H9 (cell line): ENCODE results near the gene CASK. TPM values are rescaled to one million over a fixed set of nuclear protein-coding genes. Genes with fewer than 3 reads are reported as not detected.

ENCODE experiments used
- DNase-seq: peaks from one replicate; pipeline ENCODE4 v3.0.0-alpha.2; 2017
- H2AFZ ChIP-seq: one replicate; pipeline ENCODE4 v1.6.1; 2013; ENCODE audit warnings: mild to moderate bottlenecking, low read length, control low read depth, moderate library complexity
- H2AK5ac ChIP-seq: 2 replicates; pipeline ENCODE4 v1.6.1; 2013; ENCODE audit warnings: low read length, control low read depth, mixed read lengths; ENCODE audit not compliant: insufficient read length
- H2BK120ac ChIP-seq: one replicate; pipeline ENCODE4 v1.6.1; 2013; ENCODE audit warnings: low read depth, mild to moderate bottlenecking, low read length, control low read depth, inconsistent platforms; ENCODE audit not compliant: poor library complexity, severe bottlenecking
- H2BK12ac ChIP-seq: 2 replicates; pipeline ENCODE4 v1.6.1; 2013; ENCODE audit warnings: low read length, control low read depth, mixed read lengths, low read depth; ENCODE audit not compliant: insufficient read length
- H2BK15ac ChIP-seq: 2 replicates; pipeline ENCODE4 v1.6.1; 2013; ENCODE audit warnings: low read depth, low read length, control low read depth
- H2BK20ac ChIP-seq: one replicate; pipeline ENCODE4 v1.6.1; 2013; ENCODE audit warnings: low read depth, mild to moderate bottlenecking, low read length, control low read depth, inconsistent platforms; ENCODE audit not compliant: poor library complexity, severe bottlenecking
- H2BK5ac ChIP-seq: 2 replicates; pipeline ENCODE4 v1.6.1; 2013; ENCODE audit warnings: low read length, control low read depth, mixed read lengths; ENCODE audit not compliant: insufficient read length
- H3K14ac ChIP-seq: 2 replicates; pipeline ENCODE4 v1.6.1; 2013; ENCODE audit warnings: low read length, control low read depth; ENCODE audit not compliant: insufficient read depth
- H3K18ac ChIP-seq: 2 replicates; pipeline ENCODE4 v1.6.1; 2013; ENCODE audit warnings: low read depth, mild to moderate bottlenecking, mixed read lengths, low read length, control low read depth; ENCODE audit not compliant: insufficient read length
- H3K23ac ChIP-seq: 2 replicates; pipeline ENCODE4 v1.6.1; 2013; ENCODE audit warnings: low read length, control low read depth, mixed read lengths, low read depth; ENCODE audit not compliant: insufficient read length
- H3K23me2 ChIP-seq: 2 replicates; pipeline ENCODE4 v1.6.1; 2013; ENCODE audit warnings: low read depth, mild to moderate bottlenecking, mixed read lengths, low read length, control low read depth; ENCODE audit not compliant: insufficient read length, poor library complexity, severe bottlenecking
- H3K27ac ChIP-seq: 2 replicates; pipeline ENCODE4 v1.5.1; 2013; ENCODE audit warnings: low read length, control low read depth, mixed read lengths, low read depth; ENCODE audit not compliant: insufficient read length
- H3K27me3 ChIP-seq: 2 replicates; pipeline ENCODE4 v1.6.1; 2013; ENCODE audit warnings: low read length, control low read depth, inconsistent platforms; ENCODE audit not compliant: insufficient read depth
- H3K4ac ChIP-seq: 2 replicates; pipeline ENCODE4 v1.6.1; 2013; ENCODE audit warnings: low read depth, mild to moderate bottlenecking, control low read depth, inconsistent platforms, low read length, moderate library complexity
- H3K4me1 ChIP-seq: 2 replicates; pipeline ENCODE4 v1.6.1; 2013; ENCODE audit warnings: low read length, control low read depth, inconsistent platforms; ENCODE audit not compliant: insufficient read depth
- H3K4me2 ChIP-seq: 2 replicates; pipeline ENCODE4 v1.6.1; 2013; ENCODE audit warnings: low read length, control low read depth, mixed read lengths; ENCODE audit not compliant: insufficient read length, insufficient read depth
- H3K56ac ChIP-seq: 2 replicates; pipeline ENCODE4 v1.6.1; 2013; ENCODE audit warnings: low read depth, mild to moderate bottlenecking, mixed read lengths, low read length, control low read depth; ENCODE audit not compliant: insufficient read length
- H3K79me1 ChIP-seq: 2 replicates; pipeline ENCODE4 v1.6.1; 2013; ENCODE audit warnings: low read depth, mild to moderate bottlenecking, moderate library complexity, low read length, control low read depth, inconsistent platforms; ENCODE audit not compliant: insufficient read depth, poor library complexity, severe bottlenecking
- H3K79me2 ChIP-seq: 2 replicates; pipeline ENCODE4 v1.6.1; 2013; ENCODE audit warnings: low read length, control low read depth, inconsistent platforms; ENCODE audit not compliant: insufficient read depth
- H3K9ac ChIP-seq: 2 replicates; pipeline ENCODE4 v1.6.1; 2013; ENCODE audit warnings: low read length, control low read depth, mixed read lengths; ENCODE audit not compliant: insufficient read length; ENCODE audit errors: extremely low read depth
- H3K9me3 ChIP-seq: one replicate; pipeline ENCODE4 v1.6.1; 2013; ENCODE audit warnings: low read depth, low read length, inconsistent platforms; ENCODE audit not compliant: control insufficient read depth
- H3T11ph ChIP-seq: one replicate; pipeline ENCODE4 v1.6.1; 2013; ENCODE audit warnings: mild to moderate bottlenecking, low read length, control low read depth, inconsistent platforms
- H4K20me1 ChIP-seq: one replicate; pipeline ENCODE4 v1.6.1; 2013; ENCODE audit not compliant: control insufficient read depth, insufficient read length, insufficient read depth
- H4K5ac ChIP-seq: 2 replicates; pipeline ENCODE4 v1.6.1; 2013; ENCODE audit warnings: low read depth, mild to moderate bottlenecking, mixed read lengths, low read length, control low read depth; ENCODE audit not compliant: insufficient read length
- H4K8ac ChIP-seq: replicated peaks from 2 replicates; pipeline ENCODE4 v1.6.1; 2013; ENCODE audit warnings: low read length, control low read depth, mixed read lengths, low read depth; ENCODE audit not compliant: insufficient read length
- H4K91ac ChIP-seq: 2 replicates; pipeline ENCODE4 v1.6.1; 2013; ENCODE audit warnings: low read depth, mild to moderate bottlenecking, moderate library complexity, mixed read lengths, low read length, control low read depth; ENCODE audit not compliant: insufficient read length
- H3K27ac Mint-ChIP-seq, 3 experiments: 2 replicates in 2 of 3; 3 replicates in 1 of 3; pipeline ENCODE4 v1.8.0; 2020 to 2021; ENCODE audit warnings: mixed read lengths in 3 of 3, mild to moderate bottlenecking in 1 of 3, moderate library complexity in 1 of 3
- H3K27me3 Mint-ChIP-seq: 2 replicates; pipeline ENCODE4 v1.8.0; 2021; ENCODE audit warnings: low read depth, mild to moderate bottlenecking, moderate library complexity, mixed read lengths
- H3K36me3 Mint-ChIP-seq, 3 experiments: 2 replicates in 2 of 3; 3 replicates in 1 of 3; pipeline ENCODE4 v1.8.0; 2020 to 2021; ENCODE audit warnings: low read depth in 3 of 3, mixed read lengths in 3 of 3; ENCODE audit not compliant: insufficient read depth in 1 of 3
- H3K4me1 Mint-ChIP-seq, 2 experiments: 2 replicates each; pipeline ENCODE4 v1.8.0; 2020; ENCODE audit warnings: mixed read lengths in 2 of 2
- H3K4me3 Mint-ChIP-seq, 2 experiments: 2 replicates in 1 of 2; 3 replicates in 1 of 2; pipeline ENCODE4 v1.8.0; 2020 to 2021; ENCODE audit warnings: mild to moderate bottlenecking in 2 of 2, mixed read lengths in 2 of 2, moderate library complexity in 1 of 2
- H3K9me3 Mint-ChIP-seq, 2 experiments: 2 replicates in 1 of 2; 3 replicates in 1 of 2; pipeline ENCODE4 v1.8.0; 2020; ENCODE audit warnings: mild to moderate bottlenecking in 2 of 2, mixed read lengths in 2 of 2, moderate library complexity in 1 of 2
- CTCF ChIP-seq: fragments of 200-600 bp; sonication (generic); conservative IDR thresholded peaks from 3 replicates; pipeline ENCODE4 v1.8.0; 2021; ENCODE audit warnings: antibody characterized with exemption, mild to moderate bottlenecking
- WGBS: extraction: QIAGEN DNeasy Blood & Tissue Kit; methylation state at CpG from one replicate; pipeline ENCODE4 v1.1.7; 2013; ENCODE audit warnings: missing lambda C conversion rate, low lambda C conversion rate, mixed read lengths; ENCODE audit not compliant: insufficient read length; ENCODE audit errors: extremely low coverage; 5-methylcytosine and 5-hydroxymethylcytosine counted together
- total RNA-seq: library from RNA; stranded (reverse); gene quantifications from 2 replicates; pipeline ENCODE4 v1.2.1, GENCODE V29; 2021

The CASK gene
- total RNA-seq, 1 experiment from 2014 or later, result 44.1 TPM

- no peak for DNase-seq
Observed at GRCh38 chrX:41705042-41705441, 218.3 kb downstream of the CASK start.

More at GRCh38 chrX:41705042-41705441, 218.3 kb downstream of the CASK start:
- H3K4me1 ChIP-seq, result peaks cover 4% of the 10 kb centered on the region; the same call in 1 of the 2 replicates
- H3K23me2 ChIP-seq, result no peaks in the 10 kb centered on the region
- Mint-ChIP-seq H3K4me3 (no peak overlapping the region), H3K4me1 (peaks cover 25 to 28% of the 10 kb centered on the region in 2 experiments), H3K9me3 (peaks cover 51 to 56% of the 10 kb centered on the region in 2 experiments), H3K27ac (no peak overlapping the region), H3K36me3 (peaks cover 5 to 11% (median 9%) of the 10 kb centered on the region in 3 experiments; a peak in 5 of 7 replicates), H3K27me3 (no peaks in the 10 kb centered on the region)
- H2BK5ac ChIP-seq, result no peak overlapping the region
- no peak overlapping the region for H2BK20ac ChIP-seq
- no peak for TF ChIP-seq CTCF
- no peaks in the 10 kb centered on the region for H3K9me3 ChIP-seq
- no peak overlapping the region for H2BK12ac ChIP-seq
- no peak overlapping the region for H3T11ph ChIP-seq
- H3K27ac ChIP-seq, result no peak overlapping the region
- no peak overlapping the region for H4K91ac ChIP-seq
- no peak overlapping the region for H3K23ac ChIP-seq
- H4K5ac ChIP-seq, result no peak overlapping the region
- no peak overlapping the region for H2BK15ac ChIP-seq
- no peaks in the 10 kb centered on the region for H4K20me1 ChIP-seq
- H3K18ac ChIP-seq, result no peak overlapping the region
- H2AFZ ChIP-seq, result no peak overlapping the region
- H3K79me1 ChIP-seq, result no peaks in the 10 kb centered on the region
- WGBS, result no CpG with 5 or more reads among the region's 1 CpG
- H3K79me2 ChIP-seq, result no peaks in the 10 kb centered on the region
- H3K4ac ChIP-seq, result no peak overlapping the region
- H3K56ac ChIP-seq, result no peak overlapping the region
- H3K14ac ChIP-seq, result no peak overlapping the region
- H3K4me2 ChIP-seq, result no peak overlapping the region
- no peak overlapping the region for H2AK5ac ChIP-seq
- no peak overlapping the region for H3K9ac ChIP-seq
- no peak overlapping the region for H4K8ac ChIP-seq
- no peaks in the 10 kb centered on the region for H3K27me3 ChIP-seq
- H2BK120ac ChIP-seq, result no peak overlapping the region
